ENCODE measurements around the gene TRIM67.

Gene TRIM67

GRCh38 chr1:231177936-231178335 is 16.1 kb downstream of the TRIM67 start:
- no peak for TF ChIP-seq FOXP2 (optimal IDR thresholded peaks at IDR 0.05; ENCODE audit: borderline replicate concordance, extremely low read depth, extremely low read length, insufficient read depth)
- no peak for TF ChIP-seq POLR2AphosphoS5 (IDR thresholded peaks at IDR 0.05; ENCODE audit: low read depth, low read length)

GRCh38 chr1:231178970-231179369 is 17.1 kb downstream of the TRIM67 start:
- TF ChIP-seq SIN3A (IDR thresholded peaks at IDR 0.05; ENCODE audit: borderline replicate concordance, insufficient read depth, low read length) (no peak), FOXP2 (optimal IDR thresholded peaks at IDR 0.05; ENCODE audit: borderline replicate concordance, extremely low read depth, extremely low read length, insufficient read depth) (no peak), POLR2AphosphoS5 (IDR thresholded peaks at IDR 0.05; ENCODE audit: low read depth, low read length) (no peak), REST (IDR thresholded peaks at IDR 0.05; ENCODE audit: insufficient read depth in 1 of 2, low read depth in 2 of 2, low read length in 2 of 2) (no peak), TAF1 (IDR thresholded peaks at IDR 0.05; ENCODE audit: borderline replicate concordance, insufficient read depth, low read length) (no peak)

- no peak for TF ChIP-seq POLR2AphosphoS5 (IDR thresholded peaks at IDR 0.05; ENCODE audit: low read depth, low read length)
- no peak for TF ChIP-seq TAF1 (IDR thresholded peaks at IDR 0.05; ENCODE audit: borderline replicate concordance, insufficient read depth, low read length)
- TF ChIP-seq SIN3A (IDR thresholded peaks at IDR 0.05; ENCODE audit: borderline replicate concordance, insufficient read depth, low read length), result no peak
- TF ChIP-seq FOXP2 (optimal IDR thresholded peaks at IDR 0.05; ENCODE audit: borderline replicate concordance, extremely low read depth, extremely low read length, insufficient read depth), result no peak
- no peak for TF ChIP-seq REST (IDR thresholded peaks at IDR 0.05; ENCODE audit: insufficient read depth in 1 of 2, low read depth in 2 of 2, low read length in 2 of 2)
Observed at GRCh38 chr1:231180034-231180433, 18.2 kb downstream of the TRIM67 start.

GRCh38 chr1:231181271-231181670 is 19.4 kb downstream of the TRIM67 start:
- no peak for TF ChIP-seq SIN3A (IDR thresholded peaks at IDR 0.05; ENCODE audit: borderline replicate concordance, insufficient read depth, low read length)
- TF ChIP-seq POLR2AphosphoS5 (IDR thresholded peaks at IDR 0.05; ENCODE audit: low read depth, low read length), result no peak
- TF ChIP-seq REST (IDR thresholded peaks at IDR 0.05; ENCODE audit: insufficient read depth in 1 of 2, low read depth in 2 of 2, low read length in 2 of 2), result no peak
- no peak for TF ChIP-seq FOXP2 (optimal IDR thresholded peaks at IDR 0.05; ENCODE audit: borderline replicate concordance, extremely low read depth, extremely low read length, insufficient read depth)
- no peak for TF ChIP-seq TAF1 (IDR thresholded peaks at IDR 0.05; ENCODE audit: borderline replicate concordance, insufficient read depth, low read length)

GRCh38 chr1:231182317-231182716 is 20.5 kb downstream of the TRIM67 start:
- TF ChIP-seq POLR2AphosphoS5 (IDR thresholded peaks at IDR 0.05; ENCODE audit: low read depth, low read length), result no peak
- TF ChIP-seq FOXP2 (optimal IDR thresholded peaks at IDR 0.05; ENCODE audit: borderline replicate concordance, extremely low read depth, extremely low read length, insufficient read depth), result no peak
- no peak for TF ChIP-seq TAF1 (IDR thresholded peaks at IDR 0.05; ENCODE audit: borderline replicate concordance, insufficient read depth, low read length)
- no peak for TF ChIP-seq REST (IDR thresholded peaks at IDR 0.05; ENCODE audit: insufficient read depth in 1 of 2, low read depth in 2 of 2, low read length in 2 of 2)
- no peak for TF ChIP-seq SIN3A (IDR thresholded peaks at IDR 0.05; ENCODE audit: borderline replicate concordance, insufficient read depth, low read length)
